RPMI7951 (cell line): ENCODE data around the gene RASGRP2. TPM values are rescaled to one million over a fixed set of nuclear protein-coding genes. Genes with fewer than 3 reads are reported as not detected.

Experiments
- DNase-seq: peaks from one replicate; pipeline ENCODE4 v3.0.0-alpha.2; 2012; ENCODE audit warnings: low read depth
- total RNA-seq: library from RNA; depleted of rRNA; stranded (reverse); fragments of >200 nt; shearing (Covaris generic); gene quantifications from 2 replicates; pipeline ENCODE4 v1.2.3, GENCODE V29; 2014

Gene RASGRP2
- total RNA-seq, 1 experiment from 2014 or later, result not detected

GRCh38 chr11:64742087-64742888 lies 1.7 kb downstream of the RASGRP2 start:
- DNase-seq, result no peak

- DNase-seq, result no peak
Measured at GRCh38 chr11:64741375-64742086, 2.4 kb downstream of the RASGRP2 start.

GRCh38 chr11:64739871-64740270 lies 4.1 kb downstream of the RASGRP2 start:
- no peak for DNase-seq

GRCh38 chr11:64736654-64737053 lies 7.3 kb downstream of the RASGRP2 start:
- no peak for DNase-seq

GRCh38 chr11:64735725-64736259 lies 8.2 kb downstream of the RASGRP2 start:
- no peak for DNase-seq

GRCh38 chr11:64734811-64735724 lies 8.9 kb downstream of the RASGRP2 start:
- no peak for DNase-seq

- no peak for DNase-seq
Measured at GRCh38 chr11:64731601-64732000, 12.3 kb downstream of the RASGRP2 start.

GRCh38 chr11:64729851-64730382 lies 14.0 kb downstream of the RASGRP2 start:
- no peak for DNase-seq

- no peak for DNase-seq
Measured at GRCh38 chr11:64728757-64729365, 15.1 kb downstream of the RASGRP2 start.

GRCh38 chr11:64726867-64727530 lies 16.9 kb downstream of the RASGRP2 start:
- no peak for DNase-seq

- no peak for DNase-seq
Measured at GRCh38 chr11:64726211-64726641, 17.7 kb downstream of the RASGRP2 start.

GRCh38 chr11:64724863-64725532 lies 18.9 kb downstream of the RASGRP2 start:
- DNase-seq, result no peak

GRCh38 chr11:64723907-64724862 lies 19.8 kb downstream of the RASGRP2 start:
- no peak for DNase-seq

GRCh38 chr11:64723117-64723906 lies 20.6 kb downstream of the RASGRP2 start, which contains the start of gene NRXN2:
Gene NRXN2 (minus strand): TSS chr11:64723197. CDS start chr11:64713699, 9,498 bp downstream.
- DNase-seq, result peak; percentile 71

GRCh38 chr11:64722141-64723065 lies 21.5 kb downstream of the RASGRP2 start:
- DNase-seq, result no peak

- no peak for DNase-seq
Measured at GRCh38 chr11:64721359-64721699, 22.6 kb downstream of the RASGRP2 start.
